HepG2 (cell line): ENCODE measurements around the gene TCEANC2. TPM values are rescaled to one million over a fixed set of nuclear protein-coding genes. Genes with fewer than 3 reads are reported as not detected.
A peak's percentile ranks its signal among the peaks of the same experiment; 100 is the strongest.

Source experiments
- ELF1 ChIP-seq: sonication (generic); formaldehyde crosslinking; IDR thresholded peaks from 2 replicates; pipeline ENCODE4 v1.4.0; 2020; ENCODE audit warnings: missing genetic modification reagents
- FOSL2 ChIP-seq: sonication (generic); formaldehyde crosslinking; IDR thresholded peaks from 2 replicates; pipeline ENCODE4 v1.4.0; 2020; ENCODE audit warnings: missing genetic modification reagents
- FOXA3 ChIP-seq: IDR thresholded peaks from 2 replicates; pipeline ENCODE4 v1.6.1; 2016; ENCODE audit warnings: missing genetic modification reagents, missing compliant biosample characterization
- HNF4G ChIP-seq, 2 experiments: sonication (generic) in 1 of 2; formaldehyde crosslinking in 1 of 2; IDR thresholded peaks; 2 replicates each; pipeline versions ENCODE4 v1.4.0 to v1.6.1; 2011 to 2020; ENCODE audit warnings: borderline replicate concordance in 2 of 2, low read depth in 2 of 2, mild to moderate bottlenecking in 2 of 2, low read length in 1 of 2, missing genetic modification reagents in 1 of 2, moderate library complexity in 1 of 2
- HNRNPUL1 ChIP-seq: fragments of 200-400 bp; formaldehyde crosslinking; IDR thresholded peaks from 2 replicates; pipeline ENCODE4 v1.6.1; 2017; ENCODE audit warnings: low read depth, mild to moderate bottlenecking, low read length, moderate library complexity
- NAIF1 ChIP-seq: sonication (generic); formaldehyde crosslinking; IDR thresholded peaks from 2 replicates; pipeline ENCODE4 v1.5.0; 2020; ENCODE audit warnings: mild to moderate bottlenecking, missing genetic modification reagents, borderline replicate concordance
- NONO ChIP-seq, 2 experiments: fragments of 450-650 bp in 1 of 2; sonication (generic) in 1 of 2; formaldehyde crosslinking in 1 of 2; IDR thresholded peaks in 1 of 2; conservative IDR thresholded peaks in 1 of 2; 2 replicates each; pipeline versions ENCODE4 v1.6.1 to v1.8.0; 2017 to 2022; ENCODE audit warnings: mild to moderate bottlenecking in 1 of 2, missing genetic modification reagents in 1 of 2, moderate library complexity in 1 of 2
- NR0B2 ChIP-seq: sonication (generic); formaldehyde crosslinking; IDR thresholded peaks from 2 replicates; pipeline ENCODE4 v1.4.0; 2020; ENCODE audit warnings: mild to moderate bottlenecking, missing genetic modification reagents
- NR2C2 ChIP-seq: sonication (generic); formaldehyde crosslinking; IDR thresholded peaks from 2 replicates; pipeline ENCODE4 v1.4.0; 2020; ENCODE audit warnings: missing genetic modification reagents, mild to moderate bottlenecking, moderate library complexity, borderline replicate concordance
- RAD21 ChIP-seq: fragments of 450-650 bp; formaldehyde crosslinking; IDR thresholded peaks from 2 replicates; pipeline ENCODE4 v1.5.0; 2020; ENCODE audit warnings: mild to moderate bottlenecking
- REL ChIP-seq: sonication (generic); formaldehyde crosslinking; conservative IDR thresholded peaks from 2 replicates; pipeline ENCODE4 v1.8.0; 2022; ENCODE audit warnings: mild to moderate bottlenecking, missing genetic modification reagents, moderate library complexity
- SMC3 ChIP-seq: IDR thresholded peaks from 2 replicates; pipeline ENCODE4 v1.6.1; 2011; ENCODE audit warnings: low read length, improper control_type of control experiment
- SPEN ChIP-seq: sonication (generic); formaldehyde crosslinking; IDR thresholded peaks from 2 replicates; pipeline ENCODE4 v1.5.1; 2020; ENCODE audit warnings: low read depth, mild to moderate bottlenecking, missing genetic modification reagents
- STAG1 ChIP-seq: sonication (generic); formaldehyde crosslinking; IDR thresholded peaks from 2 replicates; pipeline ENCODE4 v1.4.0; 2020; ENCODE audit warnings: missing genetic modification reagents
- TFAP4 ChIP-seq: sonication (generic); IDR thresholded peaks from 2 replicates; pipeline ENCODE4 v1.6.1; 2016; ENCODE audit warnings: low read depth, borderline replicate concordance
- THAP9 ChIP-seq: sonication (generic); formaldehyde crosslinking; IDR thresholded peaks from 2 replicates; pipeline ENCODE4; 2020; ENCODE audit warnings: missing genetic modification reagents, mild to moderate bottlenecking, borderline replicate concordance
- THYN1 ChIP-seq: sonication (generic); formaldehyde crosslinking; IDR thresholded peaks from 2 replicates; pipeline ENCODE4 v1.8.1; 2023; ENCODE audit warnings: low read depth, mild to moderate bottlenecking, moderate library complexity, missing genetic modification reagents, borderline replicate concordance
- XRCC5 ChIP-seq: fragments of 200-400 bp; formaldehyde crosslinking; optimal IDR thresholded peaks from 2 replicates; pipeline ENCODE3; 2017; ENCODE audit warnings: mild to moderate bottlenecking, low read length
- ZFP91 ChIP-seq: sonication (generic); formaldehyde crosslinking; IDR thresholded peaks from 2 replicates; pipeline ENCODE4 v1.9.0; 2022; ENCODE audit warnings: missing genetic modification reagents, mild to moderate bottlenecking, borderline replicate concordance
- ZNF264 ChIP-seq: sonication (generic); formaldehyde crosslinking; IDR thresholded peaks from 2 replicates; pipeline ENCODE4 v1.4.0; 2020; ENCODE audit warnings: missing genetic modification reagents
- ZNF550 ChIP-seq: sonication (generic); formaldehyde crosslinking; IDR thresholded peaks from 2 replicates; pipeline ENCODE4 v1.4.0; 2020; ENCODE audit warnings: mild to moderate bottlenecking, missing genetic modification reagents, borderline replicate concordance
- ZNF615 ChIP-seq: sonication (generic); formaldehyde crosslinking; IDR thresholded peaks from 2 replicates; pipeline ENCODE4 v1.5.0; 2020; ENCODE audit warnings: mild to moderate bottlenecking, missing genetic modification reagents, borderline replicate concordance
- ZNF780A ChIP-seq: sonication (generic); formaldehyde crosslinking; IDR thresholded peaks from 2 replicates; pipeline ENCODE4 v1.8.0; 2022; ENCODE audit warnings: mild to moderate bottlenecking, missing genetic modification reagents, moderate library complexity
- polyA plus RNA-seq, 8 experiments: library from polyadenylated mRNA; depleted of rRNA in 3 of 8; stranded (reverse) in 7 of 8; unstranded in 1 of 8; fragments of >200 nt; fragmentation: Illumina TruSeq in 4 of 8; extraction: Trizol in 4 of 8; gene quantifications; 2 replicates each; pipeline versions ENCODE4 v1.2.1 to v1.2.3, GENCODE V29; 2011 to 2016; ENCODE audit warnings: low read depth in 4 of 8, missing spikeins in 1 of 8, mixed read lengths in 1 of 8; ENCODE audit not compliant: insufficient read depth in 1 of 8
- total RNA-seq, 5 experiments: library from RNA; depleted of rRNA; stranded (reverse); fragments of >200 nt; fragmentation: Illumina TruSeq; extraction: Trizol; gene quantifications; 2 replicates each; pipeline ENCODE4 v1.2.3, GENCODE V29; 2016; ENCODE audit warnings: low read depth in 1 of 5

The TCEANC2 gene
- total and polyA plus RNA-seq, 2 of the 13 experiments (the other 11 are each of a cell fraction or from before 2014, with no cell fraction given) = 3.8 to 5.0 TPM

GRCh38 chr1:54125386-54126070 lies 72.1 kb downstream of the TCEANC2 start (continued):
- TF ChIP-seq THAP9 (CRISPR knock-in tag) (peak; percentile 42; the same call in 1 of the 2 replicates), STAG1 (CRISPR knock-in tag) (peak; percentile 78), RAD21 (CRISPR knock-in tag) (0 out of 2 replicates have a peak, but pooled peaks have one; percentile 45), NONO (IDR thresholded peaks at IDR 0.05) (no peak), NONO (CRISPR knock-in tag; conservative IDR thresholded peaks at IDR 0.05) (no peak), XRCC5 (peak; percentile 32), HNF4G (IDR thresholded peaks at IDR 0.05; ENCODE audit: borderline replicate concordance, low read depth, low read length) (no peak), HNF4G (CRISPR knock-in tag; IDR thresholded peaks at IDR 0.05; ENCODE audit: borderline replicate concordance, low read depth) (no peak), NAIF1 (CRISPR knock-in tag) (no peak), ZNF264 (CRISPR knock-in tag) (no peak), FOXA3 (CRISPR knock-in tag) (peak; percentile 81), ZNF615 (no peak), NR2C2 (CRISPR knock-in tag) (no peak), NR0B2 (CRISPR knock-in tag) (no peak), SPEN (0 out of 2 replicates have a peak, but pooled peaks have one; percentile 25), THYN1 (CRISPR knock-in tag) (no peak), ZNF550 (CRISPR knock-in tag) (no peak), REL (CRISPR knock-in tag) (no peak), ZNF780A (CRISPR knock-in tag) (no peak), SMC3 (peak; percentile 43), ELF1 (CRISPR knock-in tag) (peak; percentile 39; the same call in 1 of the 2 replicates), TFAP4 (peak; percentile 20; the same call in 1 of the 2 replicates), FOSL2 (CRISPR knock-in tag) (no peak), HNRNPUL1 (no peak), ZFP91 (CRISPR knock-in tag) (peak; percentile 35; the same call in 1 of the 2 replicates)
